PFSK-1 (cell line): ENCODE results near the gene AOPEP.

ENCODE experiments used
- TAF1 ChIP-seq: IDR thresholded peaks from 2 replicates; pipeline ENCODE4 v1.6.1; 2012; ENCODE audit warnings: low read length, control low read depth, borderline replicate concordance; ENCODE audit not compliant: insufficient read depth
- TF ChIP-seq, protein P1 (sequence below), 2 experiments: IDR thresholded peaks; 2 replicates each; pipeline versions ENCODE4 v1.6.1 to v1.8.0; 2011 to 2012; ENCODE audit warnings: low read depth in 2 of 2, low read length in 2 of 2, control low read depth in 1 of 2, inconsistent platforms in 1 of 2, mild to moderate bottlenecking in 1 of 2, moderate library complexity in 1 of 2; ENCODE audit not compliant: insufficient read depth in 1 of 2

DNA sequence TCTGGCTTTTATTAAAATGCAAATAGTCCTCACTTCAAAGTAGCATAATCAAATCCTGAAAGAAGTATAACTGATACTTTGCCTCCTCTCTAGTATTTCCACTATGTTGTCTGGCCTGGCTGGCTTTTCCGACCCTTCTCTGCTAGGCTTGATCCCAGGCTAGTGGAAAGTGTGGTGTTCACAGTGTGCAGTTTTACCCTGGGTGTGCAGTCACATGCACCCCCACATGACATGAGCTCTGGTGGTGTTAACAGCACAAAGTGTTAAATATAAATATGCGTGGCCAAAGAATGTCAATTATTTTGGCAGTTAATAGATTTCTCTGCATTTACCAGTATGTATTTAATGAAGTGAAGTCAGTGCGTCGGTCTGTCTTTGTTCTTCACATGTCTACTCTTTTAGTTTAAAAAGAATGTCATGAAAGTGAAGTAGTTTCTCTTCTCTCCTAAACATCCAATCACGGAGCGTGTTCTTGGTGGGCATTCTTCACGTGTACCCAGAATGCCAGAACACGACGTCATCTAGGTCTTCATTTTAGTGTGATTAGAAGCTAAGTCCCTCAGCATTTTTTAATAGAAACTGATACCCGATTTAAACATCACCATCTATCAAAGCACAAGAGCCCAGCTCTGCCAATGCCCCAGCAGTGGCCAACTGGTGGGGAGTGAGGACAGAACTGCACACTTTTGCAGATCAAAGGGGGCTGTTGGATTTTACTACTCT is 304.6 kb downstream of the AOPEP start:
- TF ChIP-seq TAF1, result no peak
- TF ChIP-seq, protein P1, sequence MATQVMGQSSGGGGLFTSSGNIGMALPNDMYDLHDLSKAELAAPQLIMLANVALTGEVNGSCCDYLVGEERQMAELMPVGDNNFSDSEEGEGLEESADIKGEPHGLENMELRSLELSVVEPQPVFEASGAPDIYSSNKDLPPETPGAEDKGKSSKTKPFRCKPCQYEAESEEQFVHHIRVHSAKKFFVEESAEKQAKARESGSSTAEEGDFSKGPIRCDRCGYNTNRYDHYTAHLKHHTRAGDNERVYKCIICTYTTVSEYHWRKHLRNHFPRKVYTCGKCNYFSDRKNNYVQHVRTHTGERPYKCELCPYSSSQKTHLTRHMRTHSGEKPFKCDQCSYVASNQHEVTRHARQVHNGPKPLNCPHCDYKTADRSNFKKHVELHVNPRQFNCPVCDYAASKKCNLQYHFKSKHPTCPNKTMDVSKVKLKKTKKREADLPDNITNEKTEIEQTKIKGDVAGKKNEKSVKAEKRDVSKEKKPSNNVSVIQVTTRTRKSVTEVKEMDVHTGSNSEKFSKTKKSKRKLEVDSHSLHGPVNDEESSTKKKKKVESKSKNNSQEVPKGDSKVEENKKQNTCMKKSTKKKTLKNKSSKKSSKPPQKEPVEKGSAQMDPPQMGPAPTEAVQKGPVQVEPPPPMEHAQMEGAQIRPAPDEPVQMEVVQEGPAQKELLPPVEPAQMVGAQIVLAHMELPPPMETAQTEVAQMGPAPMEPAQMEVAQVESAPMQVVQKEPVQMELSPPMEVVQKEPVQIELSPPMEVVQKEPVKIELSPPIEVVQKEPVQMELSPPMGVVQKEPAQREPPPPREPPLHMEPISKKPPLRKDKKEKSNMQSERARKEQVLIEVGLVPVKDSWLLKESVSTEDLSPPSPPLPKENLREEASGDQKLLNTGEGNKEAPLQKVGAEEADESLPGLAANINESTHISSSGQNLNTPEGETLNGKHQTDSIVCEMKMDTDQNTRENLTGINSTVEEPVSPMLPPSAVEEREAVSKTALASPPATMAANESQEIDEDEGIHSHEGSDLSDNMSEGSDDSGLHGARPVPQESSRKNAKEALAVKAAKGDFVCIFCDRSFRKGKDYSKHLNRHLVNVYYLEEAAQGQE (IDR thresholded peaks at IDR 0.05; ENCODE audit: insufficient read depth in 1 of 2, low read depth in 2 of 2, low read length in 2 of 2), result no peak
